Neural progenitor cell (in vitro differentiated cells): ENCODE results near the gene MEF2B.

Source experiments
- EZH2phosphoT487 ChIP-seq: fragments of 200-600 bp; sonication (generic); IDR thresholded peaks from 2 replicates; pipeline ENCODE4 v1.6.1; 2017; ENCODE audit warnings: antibody characterized with exemption
- TF ChIP-seq, protein P1 (sequence below): fragments of 200-600 bp; sonication (generic); IDR thresholded peaks from 2 replicates; pipeline ENCODE4 v1.5.1; 2017; ENCODE audit warnings: antibody characterized with exemption, mild to moderate bottlenecking

DNA sequence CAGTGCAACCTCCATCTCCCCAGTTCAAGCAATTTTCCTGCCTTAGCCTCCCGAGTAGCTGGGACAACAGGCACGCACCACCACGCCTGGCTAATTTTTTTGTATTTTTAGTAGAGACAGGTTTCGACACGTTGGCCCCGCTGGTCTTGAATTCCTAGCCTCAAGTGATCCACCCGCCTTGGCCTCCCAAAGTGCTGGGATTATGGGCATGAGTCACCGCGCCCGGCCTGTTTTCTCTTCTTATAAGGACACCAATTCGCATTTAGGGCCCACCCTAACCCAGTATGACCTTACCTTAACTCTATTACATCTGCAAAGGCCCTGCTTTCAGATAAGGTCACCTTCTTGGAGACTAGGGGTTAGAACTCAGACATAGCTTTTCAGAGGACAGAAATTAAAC is 66.9 kb downstream of the MEF2B start:
- TF ChIP-seq, protein P1, sequence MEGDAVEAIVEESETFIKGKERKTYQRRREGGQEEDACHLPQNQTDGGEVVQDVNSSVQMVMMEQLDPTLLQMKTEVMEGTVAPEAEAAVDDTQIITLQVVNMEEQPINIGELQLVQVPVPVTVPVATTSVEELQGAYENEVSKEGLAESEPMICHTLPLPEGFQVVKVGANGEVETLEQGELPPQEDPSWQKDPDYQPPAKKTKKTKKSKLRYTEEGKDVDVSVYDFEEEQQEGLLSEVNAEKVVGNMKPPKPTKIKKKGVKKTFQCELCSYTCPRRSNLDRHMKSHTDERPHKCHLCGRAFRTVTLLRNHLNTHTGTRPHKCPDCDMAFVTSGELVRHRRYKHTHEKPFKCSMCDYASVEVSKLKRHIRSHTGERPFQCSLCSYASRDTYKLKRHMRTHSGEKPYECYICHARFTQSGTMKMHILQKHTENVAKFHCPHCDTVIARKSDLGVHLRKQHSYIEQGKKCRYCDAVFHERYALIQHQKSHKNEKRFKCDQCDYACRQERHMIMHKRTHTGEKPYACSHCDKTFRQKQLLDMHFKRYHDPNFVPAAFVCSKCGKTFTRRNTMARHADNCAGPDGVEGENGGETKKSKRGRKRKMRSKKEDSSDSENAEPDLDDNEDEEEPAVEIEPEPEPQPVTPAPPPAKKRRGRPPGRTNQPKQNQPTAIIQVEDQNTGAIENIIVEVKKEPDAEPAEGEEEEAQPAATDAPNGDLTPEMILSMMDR, result no peak
- no peak for TF ChIP-seq EZH2phosphoT487
